Upper lobe of left lung (tissue), 6 donors: ENCODE measurements around the gene USH1G. TPM values are rescaled to one million over a fixed set of nuclear protein-coding genes. Genes with fewer than 3 reads are reported as not detected.
A peak's percentile ranks its signal among the peaks of the same experiment; 100 is the strongest.

Experiments used
- ATAC-seq, 2 donors: fragments of 200-7000 bp; cut with Tn5 transposase; one replicate each; pipeline ENCODE4 v1.9.1; 2022; ENCODE audit warnings: mild to moderate bottlenecking in 2 of 2, moderate library complexity in 2 of 2; ENCODE audit not compliant: low FRiP score in 2 of 2
- DNase-seq, 2 donors: peaks; one replicate each; pipeline ENCODE4 v3.0.0-alpha.2; 2019 to 2020
- H3K27ac ChIP-seq, 4 donors: fragments of 200-600 bp; sonication (generic); one replicate each; pipeline ENCODE4 v1.5.1; 2016 to 2019
- H3K27me3 ChIP-seq, 4 donors: fragments of 200-600 bp; sonication (generic); one replicate each; pipeline ENCODE4 v1.5.1; 2017 to 2019
- H3K36me3 ChIP-seq, 4 donors: fragments of 200-600 bp; sonication (generic); one replicate each; pipeline ENCODE4 v1.5.1; 2016 to 2019
- H3K4me1 ChIP-seq, 4 donors: fragments of 200-600 bp; sonication (generic); one replicate each; pipeline ENCODE4 v1.5.1; 2018 to 2019
- H3K4me3 ChIP-seq, 4 donors: fragments of 200-600 bp; sonication (generic); one replicate each; pipeline ENCODE4 v1.5.1; 2017 to 2019; ENCODE audit warnings: mild to moderate bottlenecking in 2 of 4, moderate library complexity in 1 of 4
- H3K9me3 ChIP-seq, 4 donors: fragments of 200-600 bp; sonication (generic); one replicate each; pipeline ENCODE4 v1.5.1; 2018 to 2019
- EP300 ChIP-seq, 4 donors: sonication (generic); formaldehyde crosslinking; IDR thresholded peaks; one replicate each; pipeline ENCODE4 v1.5.1; 2017; ENCODE audit warnings: antibody characterized with exemption in 4 of 4, control low read depth in 2 of 4
- POLR2A ChIP-seq, 4 donors: fragments of 450-650 bp; IDR thresholded peaks; one replicate each; pipeline ENCODE4 v1.5.1; 2016 to 2017; ENCODE audit warnings: antibody characterized with exemption in 4 of 4, mild to moderate bottlenecking in 2 of 4
- POLR2AphosphoS5 ChIP-seq, 2 donors: sonication (generic); formaldehyde crosslinking; IDR thresholded peaks; one replicate each; pipeline ENCODE4 v1.5.1; 2017; ENCODE audit warnings: antibody characterized with exemption in 2 of 2
- WGBS, 2 donors: methylation state at CpG; one replicate each; pipeline ENCODE4 v1.1.5; 2017 to 2018; 5-methylcytosine and 5-hydroxymethylcytosine counted together
- total RNA-seq, 6 donors: library from RNA; depleted of rRNA in 4 of 6; stranded (reverse); fragments of >200 nt in 4 of 6; gene quantifications; one replicate each; pipeline versions ENCODE4 v1.1.0 to v1.2.1, GENCODE V29; 2016 to 2021
- TF ChIP-seq, protein P1 (sequence below), 6 experiments: fragments of 450-650 bp in 4 of 6; fragments of 200-600 bp in 2 of 6; sonication (generic) in 2 of 6; IDR thresholded peaks; one replicate each; pipeline ENCODE4 v1.5.1; 2016 to 2019; ENCODE audit warnings: antibody characterized with exemption in 6 of 6
- donor health status: DM: no; HTN: no; CAD: no; lungs with moderate emphysema.
- donor health status: DM: no; HTN: yes; CAD: no; lungs with severe emphysema.

USH1G gene
- total RNA-seq, 6 donors from 2014 or later = 0.13 TPM; not detected in 5

DNA sequence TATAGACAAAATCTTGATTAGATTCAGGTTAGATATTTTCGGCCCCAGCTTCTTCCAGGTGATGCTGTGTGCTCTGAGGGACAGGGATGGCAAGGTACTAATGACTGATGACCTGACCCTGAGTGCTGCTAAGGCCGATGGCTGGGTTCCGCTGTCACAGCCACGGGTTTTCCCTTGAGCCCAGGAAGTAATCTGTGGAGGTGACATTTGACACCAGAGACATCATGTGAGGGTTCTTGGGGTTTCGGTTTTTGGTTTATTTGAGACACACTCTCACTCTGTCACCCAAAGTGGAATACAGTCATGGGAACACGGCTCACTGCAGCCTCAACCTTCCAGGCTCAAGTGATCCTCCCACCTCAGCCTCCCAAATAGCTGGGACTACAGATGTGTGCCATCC, 22.5 kb upstream of the USH1G start:
- DNase-seq (no peak), ATAC-seq (no peak)
- Histone ChIP-seq H3K36me3 (no peaks in the 10 kb centered on the region), H3K27ac (no peak overlapping the region), H3K9me3 (no peaks in the 10 kb centered on the region), H3K4me3 (no peak overlapping the region), H3K27me3 (no peaks in the 10 kb centered on the region), H3K4me1 (no peaks in the 10 kb centered on the region)
- WGBS, 2 donors = 35 to 42% methylated on average over 6 of the region's 6 CpGs
- no peak for TF ChIP-seq EP300 (IDR thresholded peaks at IDR 0.05)
- TF ChIP-seq, protein P1, sequence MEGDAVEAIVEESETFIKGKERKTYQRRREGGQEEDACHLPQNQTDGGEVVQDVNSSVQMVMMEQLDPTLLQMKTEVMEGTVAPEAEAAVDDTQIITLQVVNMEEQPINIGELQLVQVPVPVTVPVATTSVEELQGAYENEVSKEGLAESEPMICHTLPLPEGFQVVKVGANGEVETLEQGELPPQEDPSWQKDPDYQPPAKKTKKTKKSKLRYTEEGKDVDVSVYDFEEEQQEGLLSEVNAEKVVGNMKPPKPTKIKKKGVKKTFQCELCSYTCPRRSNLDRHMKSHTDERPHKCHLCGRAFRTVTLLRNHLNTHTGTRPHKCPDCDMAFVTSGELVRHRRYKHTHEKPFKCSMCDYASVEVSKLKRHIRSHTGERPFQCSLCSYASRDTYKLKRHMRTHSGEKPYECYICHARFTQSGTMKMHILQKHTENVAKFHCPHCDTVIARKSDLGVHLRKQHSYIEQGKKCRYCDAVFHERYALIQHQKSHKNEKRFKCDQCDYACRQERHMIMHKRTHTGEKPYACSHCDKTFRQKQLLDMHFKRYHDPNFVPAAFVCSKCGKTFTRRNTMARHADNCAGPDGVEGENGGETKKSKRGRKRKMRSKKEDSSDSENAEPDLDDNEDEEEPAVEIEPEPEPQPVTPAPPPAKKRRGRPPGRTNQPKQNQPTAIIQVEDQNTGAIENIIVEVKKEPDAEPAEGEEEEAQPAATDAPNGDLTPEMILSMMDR (IDR thresholded peaks at IDR 0.05) = no peak
- no peak for TF ChIP-seq POLR2A (IDR thresholded peaks at IDR 0.05)
- no peak for TF ChIP-seq POLR2AphosphoS5 (IDR thresholded peaks at IDR 0.05)

DNA sequence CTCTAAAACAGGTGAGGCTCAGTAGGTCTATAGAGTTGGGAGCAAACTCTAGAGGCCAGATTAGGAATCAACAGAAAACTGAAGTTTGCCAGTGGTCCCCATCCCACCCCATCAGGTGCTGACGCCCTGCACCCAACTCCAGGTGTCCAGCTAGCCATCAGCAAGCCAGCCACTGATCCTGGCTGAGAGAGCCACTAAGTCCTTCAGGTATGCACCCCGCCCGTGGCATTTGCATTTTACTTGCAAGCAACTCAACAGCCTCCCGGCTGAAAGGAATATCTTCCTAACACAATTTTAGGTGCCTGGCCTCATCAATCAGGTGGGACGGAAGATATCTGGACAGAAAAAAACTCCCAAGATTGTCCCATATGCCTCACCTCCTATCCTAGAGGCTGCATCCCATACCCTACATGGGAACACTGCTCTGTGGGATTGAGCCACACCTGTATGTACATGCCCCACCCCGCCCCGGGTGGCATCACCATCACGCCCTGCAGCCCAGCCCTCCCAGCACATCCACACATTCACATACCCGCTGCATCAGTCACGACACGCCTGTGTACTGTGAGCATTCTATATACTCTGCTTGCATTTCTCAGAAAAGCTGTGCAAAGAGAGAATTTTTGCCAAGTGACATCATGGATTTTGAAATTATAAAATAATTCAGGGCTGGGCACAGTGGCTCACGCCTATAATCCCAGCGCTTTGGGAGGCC, 20.9 kb upstream of the USH1G start:
- no peak for ATAC-seq
- H3K27me3 ChIP-seq = no peaks in the 10 kb centered on the region
- H3K9me3 ChIP-seq = no peaks in the 10 kb centered on the region
- WGBS, 2 donors = 55 to 63% methylated on average over 13 of the region's 13 CpGs
- no peaks in the 10 kb centered on the region for H3K4me1 ChIP-seq
- no peak overlapping the region for H3K27ac ChIP-seq
- no peak overlapping the region for H3K4me3 ChIP-seq
- TF ChIP-seq POLR2AphosphoS5 (IDR thresholded peaks at IDR 0.05) (no peak), POLR2A (IDR thresholded peaks at IDR 0.05) (no peak)
- no peaks in the 10 kb centered on the region for H3K36me3 ChIP-seq
- no peak for DNase-seq

DNA sequence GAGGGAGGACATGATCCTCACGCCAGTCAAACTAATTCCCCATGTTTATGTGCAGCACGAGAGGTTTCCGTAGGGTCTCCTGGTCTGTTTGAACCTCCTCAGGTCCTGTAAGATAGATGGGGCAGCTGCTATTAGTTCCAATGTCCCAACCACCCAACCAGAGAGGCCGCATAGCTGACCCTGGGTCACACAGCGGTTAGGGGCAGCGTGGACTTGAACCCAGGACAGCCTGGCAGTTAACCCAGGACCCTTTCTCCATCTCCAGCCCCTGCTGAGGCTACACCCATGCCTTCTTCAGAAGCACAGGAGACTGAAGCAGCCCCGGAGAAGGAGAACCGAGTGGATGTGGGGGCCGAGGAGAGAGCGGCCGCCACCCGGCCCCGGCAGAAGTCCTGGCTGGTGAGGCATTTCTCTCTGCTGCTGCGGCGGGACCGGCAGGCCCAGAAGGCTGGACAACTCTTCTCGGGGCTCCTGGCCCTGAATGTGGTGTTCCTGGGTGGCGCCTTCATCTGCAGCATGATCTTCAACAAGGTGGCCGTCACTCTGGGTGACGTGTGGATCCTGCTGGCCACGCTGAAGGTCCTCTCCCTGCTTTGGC, 18.2 kb upstream of the USH1G start:
- WGBS, 2 donors = 82% methylated on average over 19 of the region's 21 CpGs; no CpG with 5 or more reads in 1 of the 2 donors
- H3K4me3 ChIP-seq = no peak overlapping the region
- peaks cover 0 to 12% (median 3%) of the 10 kb centered on the region in 4 donors for H3K27me3 ChIP-seq
- no peaks in the 10 kb centered on the region for H3K36me3 ChIP-seq
- no peaks in the 10 kb centered on the region for H3K9me3 ChIP-seq
- H3K4me1 ChIP-seq = peaks cover 0 to 2% (median 2%) of the 10 kb centered on the region in 4 donors
- peak in 1 of 2 donors; percentile 65 for DNase-seq
- no peak overlapping the region for H3K27ac ChIP-seq
- TF ChIP-seq POLR2A (IDR thresholded peaks at IDR 0.05) (no peak), POLR2AphosphoS5 (IDR thresholded peaks at IDR 0.05) (no peak), EP300 (IDR thresholded peaks at IDR 0.05) (no peak)
- TF ChIP-seq, protein P1 (IDR thresholded peaks at IDR 0.05) = no peak
- no peak for ATAC-seq

DNA sequence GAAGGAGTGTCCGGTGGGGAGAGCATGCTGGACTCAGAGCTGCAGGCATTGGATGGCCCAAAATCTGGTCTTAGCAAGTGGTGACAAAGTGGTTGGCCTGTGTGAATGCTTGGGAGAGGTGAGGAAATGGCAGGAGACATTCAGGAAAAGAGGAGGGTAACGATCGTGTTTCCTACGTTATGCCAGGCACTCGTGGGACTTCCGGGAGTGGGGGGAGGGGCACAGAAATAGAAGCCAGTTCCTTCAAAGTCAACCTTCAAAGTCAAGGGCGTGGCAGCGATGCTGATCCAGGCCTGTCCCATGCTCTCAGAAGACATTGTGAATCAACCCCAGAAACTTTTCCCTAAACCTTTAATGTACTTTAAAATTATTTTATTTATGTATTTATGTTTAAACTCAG, 16.5 kb upstream of the USH1G start:
- no peak for DNase-seq
- H3K4me1 ChIP-seq = peaks cover 0 to 12% (median 11%) of the 10 kb centered on the region in 4 donors
- WGBS, 2 donors = 45 to 47% methylated on average over 8 of the region's 8 CpGs
- H3K4me3 ChIP-seq = no peak overlapping the region
- no peaks in the 10 kb centered on the region for H3K36me3 ChIP-seq
- H3K27ac ChIP-seq = no peak overlapping the region
- ATAC-seq = no peak
- H3K27me3 ChIP-seq = peaks cover 3 to 24% (median 7%) of the 10 kb centered on the region in 4 donors
- no peak for TF ChIP-seq POLR2AphosphoS5 (IDR thresholded peaks at IDR 0.05)
- no peak for TF ChIP-seq EP300 (IDR thresholded peaks at IDR 0.05)
- TF ChIP-seq, protein P1 (IDR thresholded peaks at IDR 0.05) = no peak
- no peak for TF ChIP-seq POLR2A (IDR thresholded peaks at IDR 0.05)
- no peaks in the 10 kb centered on the region for H3K9me3 ChIP-seq

DNA sequence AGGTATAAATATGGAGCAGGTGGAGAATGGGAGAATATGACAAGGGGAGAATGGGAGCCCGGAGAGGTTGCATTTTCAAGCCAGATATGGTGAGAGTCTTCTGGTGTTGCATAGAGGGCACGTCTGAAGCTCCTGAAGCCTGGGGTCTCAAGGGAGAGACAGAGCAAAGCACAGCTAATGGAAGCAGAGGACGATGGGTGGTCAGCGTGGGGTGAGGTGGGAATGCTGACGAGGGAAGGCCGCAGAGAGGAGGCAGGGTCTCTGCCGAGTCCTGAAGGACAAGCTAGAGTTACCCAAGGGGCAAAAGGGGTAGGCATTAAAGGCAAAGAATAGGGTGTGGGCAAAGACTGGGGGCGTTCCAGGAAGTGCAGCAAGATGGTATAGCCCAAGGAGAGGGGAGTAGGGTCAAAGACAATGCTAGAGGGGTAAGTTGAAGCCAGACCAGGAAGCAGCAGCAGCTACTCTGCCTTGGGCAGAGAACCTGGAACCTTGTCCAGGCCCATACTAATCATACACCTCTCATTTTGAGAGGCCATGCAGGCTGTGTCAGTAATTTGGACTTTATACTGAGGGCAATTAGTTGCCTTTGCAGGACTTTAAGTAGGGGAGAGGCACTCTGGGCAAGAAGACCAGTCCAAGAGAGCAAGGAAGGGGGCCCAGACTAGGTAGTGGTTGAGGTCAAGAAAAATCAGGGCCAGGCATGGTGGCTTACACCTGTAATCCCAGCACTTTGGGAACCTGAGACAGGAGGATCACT, 15.3 kb upstream of the USH1G start:
- no peaks in the 10 kb centered on the region for H3K36me3 ChIP-seq
- WGBS, 2 donors = 68 to 74% methylated on average over 8 of the region's 8 CpGs
- no peak for DNase-seq
- TF ChIP-seq EP300 (IDR thresholded peaks at IDR 0.05) = no peak
- TF ChIP-seq, protein P1 (IDR thresholded peaks at IDR 0.05) = no peak
- TF ChIP-seq POLR2A (IDR thresholded peaks at IDR 0.05) = no peak
- no peak for TF ChIP-seq POLR2AphosphoS5 (IDR thresholded peaks at IDR 0.05)
- peaks cover 0 to 12% (median 11%) of the 10 kb centered on the region in 4 donors for H3K4me1 ChIP-seq
- H3K27ac ChIP-seq = no peak overlapping the region
- H3K27me3 ChIP-seq = peaks cover 3 to 24% (median 7%) of the 10 kb centered on the region in 4 donors
- ATAC-seq = no peak
- no peaks in the 10 kb centered on the region for H3K9me3 ChIP-seq
- H3K4me3 ChIP-seq = no peak overlapping the region
